ENCODE measurements around the gene CDC20.
"Not testable (repeated sequence)": the region's sequence is repeated elsewhere in the genome, so short reads cannot be mapped to it uniquely, and the experiment has no call there.

The CDC20 gene

GRCh38 chr1:43386676-43387075 is 27.9 kb downstream of the CDC20 start:
- DNase-seq, result no peak

GRCh38 chr1:43387976-43388599 is 29.3 kb downstream of the CDC20 start:
- no peak for DNase-seq

GRCh38 chr1:43388613-43389012 is 29.8 kb downstream of the CDC20 start:
- DNase-seq, result no peak

GRCh38 chr1:43389326-43390313 is 30.8 kb downstream of the CDC20 start, which contains the start of the genes MED8 and SZT2:
TSS of gene MED8 (minus strand) at chr1:43389800. CDS start at chr1:43389764, 36 bp downstream.
TSS of gene SZT2 (plus strand) at chr1:43389899. CDS start at chr1:43389969, 70 bp downstream.
- DNase-seq, result peak; percentile 87

- no peak for DNase-seq
These were observed 33.9 kb downstream of the CDC20 start for GRCh38 chr1:43392702-43393101.

GRCh38 chr1:43395523-43395922 is 36.7 kb downstream of the CDC20 start:
- DNase-seq, result no peak

- no peak for DNase-seq
These were observed 37.3 kb downstream of the CDC20 start for GRCh38 chr1:43396059-43396458.

GRCh38 chr1:43398227-43398626 is 39.4 kb downstream of the CDC20 start:
- DNase-seq, result no peak

- not testable (repeated sequence) for DNase-seq
These were observed 41.7 kb downstream of the CDC20 start for GRCh38 chr1:43400441-43400840.

- DNase-seq, result no peak
These were observed 43.5 kb downstream of the CDC20 start for GRCh38 chr1:43402089-43402865.

- DNase-seq, result no peak
These were observed 45.6 kb downstream of the CDC20 start for GRCh38 chr1:43404353-43404752.

GRCh38 chr1:43405219-43405875 is 46.6 kb downstream of the CDC20 start:
- DNase-seq, result no peak

GRCh38 chr1:43405876-43406234 is 47.1 kb downstream of the CDC20 start:
- DNase-seq, result no peak

- no peak for DNase-seq
These were observed 51.8 kb downstream of the CDC20 start for GRCh38 chr1:43410571-43410970.
